ENCODE measurements around the gene ZNF616.
"Not testable (repeated sequence)": the region's sequence is repeated elsewhere in the genome, so short reads cannot be mapped to it uniquely, and the experiment has no call there.

ZNF616 gene

DNA sequence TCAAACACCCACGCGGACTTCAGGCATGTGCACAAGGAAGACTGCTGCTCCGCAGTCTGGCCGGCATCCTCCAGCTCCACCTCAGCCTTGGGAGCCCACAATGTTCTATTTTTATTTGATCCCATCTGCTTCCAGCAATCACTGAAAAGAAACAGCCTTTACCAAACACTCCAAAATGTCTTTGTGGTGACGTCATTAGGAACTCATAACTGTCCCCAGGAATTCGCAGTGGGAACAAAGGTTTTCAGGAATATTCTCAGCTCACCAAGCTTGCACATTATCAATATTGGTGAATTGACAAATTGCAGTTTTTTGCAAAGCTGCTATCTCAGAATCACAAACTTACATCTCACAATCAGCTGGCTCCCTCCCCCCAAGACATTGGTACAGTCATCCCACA, 29.0 kb downstream of the ZNF616 start:
- no peak for FAIRE-seq
- DNase-seq (ENCODE audit: low spot score) = no peak

DNA sequence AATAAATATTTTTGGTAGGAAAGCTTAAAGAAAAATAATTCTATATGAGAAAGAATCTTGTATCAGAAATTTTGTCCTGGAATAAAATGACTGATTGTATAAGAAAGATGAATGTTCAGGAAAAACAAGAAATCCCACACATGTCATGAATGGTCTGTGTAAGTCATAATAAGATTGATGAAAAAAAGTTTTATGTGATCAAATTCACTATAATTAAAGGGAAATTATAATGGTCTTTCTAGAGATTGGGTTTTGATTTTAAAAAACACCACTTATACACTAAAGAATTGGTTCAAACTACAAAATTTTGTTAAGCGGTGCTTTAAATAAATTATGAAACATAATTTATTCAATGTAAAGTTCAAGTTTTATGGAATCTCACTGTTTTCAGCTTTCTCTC, 37.0 kb downstream of the ZNF616 start:
- DNase-seq (ENCODE audit: low spot score) (no peak), FAIRE-seq (no peak)

DNA sequence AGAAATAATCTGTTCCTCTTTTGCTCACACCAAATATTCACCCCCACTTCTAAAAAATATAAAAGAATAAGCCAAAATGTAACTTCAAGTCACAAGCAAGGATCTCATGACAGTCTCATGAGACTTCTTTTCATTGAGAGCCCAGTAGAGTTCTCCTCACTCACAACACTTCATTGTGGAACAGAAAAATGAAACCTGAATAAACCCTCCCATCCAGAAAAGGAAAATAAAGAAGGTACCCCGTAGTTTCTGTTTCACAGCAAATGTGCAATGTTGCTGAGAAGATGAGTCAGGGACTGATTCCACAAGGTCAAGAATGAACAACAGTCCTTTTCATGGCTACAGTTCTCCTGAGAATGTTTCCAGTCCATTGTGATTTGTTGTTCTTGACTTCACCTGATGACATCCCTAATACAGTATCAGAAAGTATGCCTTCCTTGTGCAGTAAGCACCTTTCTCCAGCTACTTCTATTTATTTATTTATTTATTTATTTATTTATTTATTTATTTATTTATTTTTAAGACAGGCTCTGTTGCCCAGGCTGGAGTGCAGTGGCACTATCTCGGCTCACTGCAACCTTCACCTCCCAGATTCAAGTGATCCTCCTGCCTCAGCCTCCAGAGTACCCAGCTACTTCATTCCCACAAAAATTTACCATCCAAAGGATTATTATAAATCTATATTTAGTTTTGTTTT, 37.7 kb downstream of the ZNF616 start:
- FAIRE-seq = no peak
- no peak for DNase-seq (ENCODE audit: low spot score)

DNA sequence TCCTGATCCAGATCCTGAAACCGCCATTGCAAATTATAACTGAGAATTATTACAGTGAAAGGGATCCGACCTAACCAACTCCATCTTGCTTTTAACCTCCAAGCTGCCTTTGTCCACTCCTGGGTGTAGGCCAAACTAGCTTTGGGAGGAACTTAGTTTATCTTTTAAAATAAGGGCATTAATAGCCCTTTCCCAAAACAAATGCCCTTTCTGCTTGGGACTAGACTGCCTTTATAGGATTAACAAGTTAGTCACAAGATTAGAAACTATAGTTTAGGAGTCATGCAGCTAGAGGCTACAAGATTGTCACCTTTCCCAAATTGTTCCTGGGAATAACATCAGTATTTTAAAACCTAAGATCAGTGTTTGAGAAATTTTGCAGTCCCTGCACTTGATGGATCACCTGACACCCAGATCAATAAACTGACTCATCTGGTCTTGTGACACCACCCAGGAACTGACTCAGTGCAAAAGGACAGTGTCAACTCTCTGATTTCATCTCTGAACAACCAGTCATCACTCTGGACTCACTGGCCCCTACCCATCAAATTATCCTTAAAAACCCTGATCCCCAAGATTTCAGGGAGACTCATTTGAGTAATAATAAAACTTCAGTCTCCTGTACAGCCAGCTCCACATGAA, 40.1 kb downstream of the ZNF616 start:
- peak; percentile 8 for DNase-seq (ENCODE audit: low spot score)
- FAIRE-seq = no peak

DNA sequence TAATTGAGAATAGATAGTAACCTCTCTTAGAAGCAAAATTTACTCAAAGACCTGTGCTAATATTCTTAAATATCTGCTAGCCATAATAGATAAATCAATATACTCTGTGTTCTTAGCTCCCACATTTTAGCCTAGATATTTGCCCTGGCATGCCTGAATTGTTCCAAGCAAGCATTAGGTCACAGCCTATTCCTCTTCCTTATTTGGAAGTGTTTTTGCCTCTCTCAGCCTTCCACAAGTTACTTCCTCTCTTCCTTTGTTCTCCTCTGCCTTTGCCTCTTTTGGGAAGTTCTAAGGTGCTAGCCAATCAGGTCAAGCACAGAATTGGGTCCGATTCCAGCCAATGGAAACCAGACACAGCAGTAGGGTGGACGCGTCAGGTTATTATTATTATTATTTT, 43.3 kb downstream of the ZNF616 start:
- not testable (repeated sequence) for FAIRE-seq

DNA sequence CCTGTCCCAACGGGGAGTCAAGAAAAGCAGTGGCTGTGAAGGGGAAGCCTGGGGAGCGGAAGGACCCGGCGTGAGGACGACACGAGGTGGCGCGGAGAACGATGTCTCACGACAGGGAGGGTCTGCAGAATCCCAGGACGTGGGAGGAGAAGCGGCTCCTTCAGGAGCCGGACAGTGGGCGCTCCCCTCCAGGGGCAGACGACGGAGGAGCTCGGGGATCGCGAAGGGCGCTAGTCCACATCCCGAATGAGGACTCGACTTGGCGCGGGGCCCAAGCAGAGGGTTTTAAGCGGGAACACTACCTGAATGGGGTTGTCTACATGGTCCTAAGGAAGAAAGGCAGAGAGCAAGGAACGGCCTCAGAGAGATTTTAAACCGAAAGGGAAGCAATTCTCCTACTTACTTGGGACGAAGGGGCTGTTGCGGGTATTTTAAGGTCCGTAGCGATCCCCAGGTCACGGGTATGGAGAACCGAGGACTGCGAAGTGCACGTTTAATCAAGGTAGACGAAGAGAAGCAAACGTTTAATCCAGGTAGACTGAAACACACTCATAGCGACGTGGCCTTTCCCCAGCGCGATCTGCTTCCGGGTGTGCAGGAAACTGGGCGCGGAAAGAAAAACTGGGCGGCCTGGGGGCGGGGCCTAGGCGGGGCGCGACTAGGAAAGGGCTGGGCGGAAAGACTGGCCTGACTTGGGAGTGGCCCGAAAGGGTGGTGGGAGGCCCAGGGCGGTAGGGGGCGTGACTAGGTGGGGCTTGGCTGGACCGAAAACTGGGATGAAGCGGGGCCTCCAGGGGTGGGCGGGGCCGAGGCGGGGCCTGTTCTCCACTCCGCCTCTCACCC, 44.3 kb downstream of the ZNF616 start, which contains the start of gene ZNF841:
TSS of gene ZNF841 (minus strand) at position 594 of the 843 bp plus-strand sequence. CDS start 10,964 bp downstream, outside the sequence.
- FAIRE-seq = peak; percentile 82
- DNase-seq (ENCODE audit: low spot score) = peak; percentile 95

More for the DNA sequence above, 43.3 kb downstream of the ZNF616 start:
- DNase-seq (ENCODE audit: low spot score) = not testable (repeated sequence)

DNA sequence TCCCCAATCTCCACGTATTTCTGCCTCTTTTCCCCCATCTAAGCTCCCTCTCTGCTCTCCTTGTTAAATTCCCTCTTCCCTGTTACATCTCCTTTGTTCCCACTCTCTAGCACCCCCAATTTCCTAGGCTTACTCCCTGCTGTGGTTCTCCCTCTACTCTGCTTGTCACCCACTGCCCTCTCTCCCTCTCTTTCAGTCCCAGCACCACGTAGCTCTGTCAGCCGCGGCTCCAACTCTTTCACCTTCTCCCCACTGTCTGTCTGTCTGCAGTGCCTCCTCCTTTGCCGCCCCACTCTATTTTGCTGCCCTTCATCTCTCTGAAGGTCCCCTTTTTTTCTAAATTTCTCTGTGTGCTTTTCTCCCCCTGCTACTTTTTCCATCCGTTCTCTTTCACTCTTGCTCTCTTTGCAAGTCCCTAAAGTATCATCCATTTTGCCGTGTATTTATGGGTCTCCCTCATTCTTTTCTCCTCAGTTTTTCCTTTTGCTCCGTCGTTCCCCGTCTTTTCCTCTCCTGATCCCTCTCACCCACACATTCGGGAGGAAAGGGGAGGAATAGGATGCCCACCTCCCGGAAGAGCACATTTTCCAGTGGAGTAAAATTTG, 45.1 kb downstream of the ZNF616 start:
- FAIRE-seq (peak; percentile 48), DNase-seq (ENCODE audit: low spot score) (no peak)

DNA sequence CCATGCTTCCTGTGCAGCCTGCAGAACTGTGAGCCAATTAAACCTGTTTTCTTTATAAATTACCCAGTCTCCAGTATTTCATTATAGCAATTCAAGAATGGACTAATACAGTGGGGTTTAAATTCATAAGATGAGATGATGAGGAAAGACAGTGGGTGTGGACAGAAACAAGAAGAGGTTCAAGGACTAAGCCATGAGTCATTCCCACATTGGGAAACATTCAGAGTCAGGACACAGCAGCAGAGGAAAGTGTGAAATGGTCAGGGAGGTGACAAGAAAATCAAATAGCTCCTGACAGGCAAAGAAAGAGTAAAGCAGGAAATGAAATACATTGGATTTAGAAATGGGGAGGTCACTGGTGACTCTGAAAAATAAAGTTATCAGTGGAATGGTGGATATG, 53.3 kb downstream of the ZNF616 start:
- DNase-seq (ENCODE audit: low spot score) (no peak), FAIRE-seq (no peak)

DNA sequence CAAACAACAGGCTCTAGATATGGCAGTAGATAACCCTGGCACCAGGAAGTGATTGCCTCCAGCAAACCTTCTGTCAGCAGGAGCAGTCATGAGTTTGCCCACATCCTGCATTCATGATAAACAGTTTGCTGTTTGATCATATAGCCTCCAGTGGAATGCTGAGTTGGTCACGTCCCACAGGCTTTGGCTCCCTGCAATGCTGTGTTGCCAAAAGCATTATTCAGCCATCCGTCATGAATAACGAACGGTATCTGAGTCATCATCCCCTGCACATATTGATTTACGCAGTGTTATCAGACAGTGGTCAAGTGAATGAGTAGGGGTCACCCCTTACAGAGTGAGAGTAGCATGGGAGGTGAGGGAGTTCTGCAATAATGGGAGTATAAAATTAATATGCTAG, 69.2 kb downstream of the ZNF616 start:
- no peak for DNase-seq (ENCODE audit: low spot score)
- no peak for FAIRE-seq

DNA sequence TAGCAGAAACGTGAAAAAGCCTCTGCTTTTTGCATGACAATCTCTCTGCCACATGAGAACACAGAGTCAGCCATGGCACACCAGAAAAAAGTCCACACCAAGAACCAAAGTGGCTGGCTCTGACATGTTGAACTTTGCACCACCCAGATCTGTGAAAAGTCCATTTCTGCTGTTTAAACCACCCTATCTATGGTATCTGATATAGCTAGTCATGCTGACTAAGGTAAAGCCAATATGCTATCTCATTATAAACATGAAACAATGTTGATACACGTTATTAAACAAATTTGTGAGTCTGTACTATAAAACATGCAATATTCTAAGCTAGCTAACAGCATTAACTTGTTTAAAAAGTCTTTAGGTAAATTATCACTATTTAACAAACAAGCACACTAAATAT, 70.1 kb downstream of the ZNF616 start:
- FAIRE-seq (no peak), DNase-seq (ENCODE audit: low spot score) (no peak)

DNA sequence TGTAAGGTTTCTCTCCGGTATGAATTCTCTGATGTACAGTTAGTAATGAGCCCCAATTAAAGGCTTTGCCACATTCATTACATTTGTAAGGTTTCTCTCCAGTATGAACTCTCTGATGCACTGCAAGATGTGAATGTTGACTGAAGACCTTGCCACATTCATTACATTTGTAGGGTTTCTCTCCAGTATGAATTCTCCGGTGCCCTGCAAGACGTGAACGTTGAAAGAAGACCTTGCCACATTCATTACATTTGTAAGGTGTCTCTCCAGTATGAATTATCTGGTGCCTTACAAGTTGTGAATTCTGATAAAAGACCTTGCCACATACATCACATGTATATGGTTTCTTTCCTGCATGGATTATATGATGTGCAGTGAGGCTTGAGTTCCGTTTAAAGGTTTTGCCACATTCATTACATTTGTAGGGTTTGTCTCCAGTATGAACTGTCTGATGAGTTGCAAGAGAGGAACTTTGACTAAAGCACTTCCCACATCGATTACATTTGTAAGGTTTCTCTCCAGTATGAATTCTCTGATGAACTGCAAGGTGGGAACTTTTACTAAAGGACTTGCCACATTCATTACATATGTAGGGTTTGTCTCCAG, 73.4 kb downstream of the ZNF616 start:
- no peak for FAIRE-seq

DNA sequence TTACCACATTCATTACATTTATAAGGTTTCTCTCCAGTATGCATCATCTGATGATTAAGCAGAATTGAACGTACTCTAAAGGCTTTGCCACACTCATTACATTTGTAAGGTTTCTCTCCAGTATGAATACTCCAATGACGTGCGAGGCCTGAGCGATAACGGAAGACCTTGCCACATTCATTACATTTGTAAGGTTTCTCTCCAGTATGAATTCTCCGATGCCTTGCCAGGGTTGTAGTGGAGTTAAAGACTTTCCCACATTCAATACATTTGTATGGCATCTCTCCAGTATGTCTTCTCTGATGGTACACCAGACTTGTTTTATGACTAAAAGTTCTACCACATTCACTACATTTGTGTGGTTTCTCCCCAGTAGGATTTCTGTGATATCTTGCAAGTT, 74.3 kb downstream of the ZNF616 start:
- no peak for DNase-seq (ENCODE audit: low spot score)

More for the DNA sequence above, 73.4 kb downstream of the ZNF616 start:
- no peak for DNase-seq (ENCODE audit: low spot score)

More for the DNA sequence above, 74.3 kb downstream of the ZNF616 start:
- FAIRE-seq = no peak

Data from urothelium cell line (cell line).